Mesangial cell (primary cell): ENCODE data around the gene ADGRL4. TPM values are rescaled to one million over a fixed set of nuclear protein-coding genes. Genes with fewer than 3 reads are reported as not detected.

Source experiments
- total RNA-seq: library from RNA; depleted of rRNA; stranded (reverse); fragments of >200 nt; gene quantifications from 2 replicates; pipeline ENCODE4 v1.2.3, GENCODE V29; 2015

Gene ADGRL4
- 3.7 and 16.6 TPM in 2 replicates for total RNA-seq

DNA sequence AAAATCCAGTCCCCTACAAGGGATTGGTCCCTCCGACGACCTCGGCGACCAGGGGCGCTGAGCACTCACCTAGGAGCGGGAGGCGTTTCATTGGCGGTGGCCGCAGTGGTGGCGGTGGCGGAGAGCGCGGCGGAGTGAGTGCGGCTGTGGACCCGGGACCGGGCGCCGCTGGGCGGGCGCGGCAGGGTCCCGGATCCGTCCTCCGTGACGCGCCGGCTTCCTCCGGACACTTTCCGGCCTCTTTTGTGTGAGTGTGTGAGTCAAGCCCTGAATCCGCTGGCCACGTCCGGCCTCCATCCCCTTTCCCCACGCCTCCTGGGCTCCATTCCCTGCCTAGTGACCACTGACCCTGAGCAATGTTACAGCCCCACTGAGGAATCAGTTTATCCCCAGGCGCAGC, at the start of gene ADGRL4:
Gene ADGRL4, minus strand, starts transcription at position 167 of the 400 bp plus-strand sequence. Its CDS starts 76 bp downstream, at position 91.

